Measurements from ENCODE around the gene MATR3. TPM values are rescaled to one million over a fixed set of nuclear protein-coding genes. Genes with fewer than 3 reads are reported as not detected.
A peak's percentile ranks its signal among the peaks of the same experiment; 100 is the strongest.

MATR3 gene
- total and polyA plus RNA-seq, 4 donors: 38.4 to 111 (median 69.7) TPM

DNA sequence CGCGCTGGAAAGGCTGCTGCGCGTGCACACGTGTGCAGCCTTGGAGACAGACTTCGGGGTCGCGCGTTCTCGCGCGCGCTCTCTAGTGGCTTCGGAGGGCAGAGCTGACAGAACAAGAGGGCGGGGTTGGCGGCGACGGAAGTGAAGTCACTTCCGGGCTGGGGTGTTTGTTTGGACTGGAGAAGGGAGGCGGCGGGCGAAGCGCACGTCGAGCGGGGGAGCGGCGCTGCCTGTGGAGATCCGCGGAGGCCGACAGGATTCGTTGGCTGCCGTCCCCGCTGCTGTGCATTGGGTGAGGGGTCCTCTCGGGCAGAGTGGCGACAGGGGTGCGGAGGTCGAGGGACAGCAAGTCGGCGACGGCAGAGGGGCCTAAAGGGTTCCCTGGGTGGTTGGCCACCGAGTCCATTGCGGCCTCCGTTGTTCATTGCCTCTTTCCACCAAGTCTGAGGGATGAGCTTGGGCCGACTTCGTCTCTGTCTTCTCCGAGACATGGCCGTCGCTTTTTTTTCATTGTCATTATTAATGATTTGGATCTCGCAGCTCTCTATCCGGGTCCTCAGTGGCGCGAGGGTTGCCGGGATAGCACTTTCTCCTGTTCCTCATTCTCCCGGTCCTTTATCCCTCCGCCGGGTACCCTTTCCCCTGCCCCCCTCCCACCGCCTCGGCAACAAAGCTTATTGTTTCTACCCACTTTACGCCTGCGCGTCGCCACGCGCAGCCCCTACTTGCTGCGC lies 48.3 kb downstream of the MATR3 start, which contains the start of gene PAIP2 (continued):
- TF ChIP-seq, protein P1, sequence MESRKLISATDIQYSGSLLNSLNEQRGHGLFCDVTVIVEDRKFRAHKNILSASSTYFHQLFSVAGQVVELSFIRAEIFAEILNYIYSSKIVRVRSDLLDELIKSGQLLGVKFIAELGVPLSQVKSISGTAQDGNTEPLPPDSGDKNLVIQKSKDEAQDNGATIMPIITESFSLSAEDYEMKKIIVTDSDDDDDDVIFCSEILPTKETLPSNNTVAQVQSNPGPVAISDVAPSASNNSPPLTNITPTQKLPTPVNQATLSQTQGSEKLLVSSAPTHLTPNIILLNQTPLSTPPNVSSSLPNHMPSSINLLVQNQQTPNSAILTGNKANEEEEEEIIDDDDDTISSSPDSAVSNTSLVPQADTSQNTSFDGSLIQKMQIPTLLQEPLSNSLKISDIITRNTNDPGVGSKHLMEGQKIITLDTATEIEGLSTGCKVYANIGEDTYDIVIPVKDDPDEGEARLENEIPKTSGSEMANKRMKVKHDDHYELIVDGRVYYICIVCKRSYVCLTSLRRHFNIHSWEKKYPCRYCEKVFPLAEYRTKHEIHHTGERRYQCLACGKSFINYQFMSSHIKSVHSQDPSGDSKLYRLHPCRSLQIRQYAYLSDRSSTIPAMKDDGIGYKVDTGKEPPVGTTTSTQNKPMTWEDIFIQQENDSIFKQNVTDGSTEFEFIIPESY (IDR thresholded peaks at IDR 0.05): peak; percentile 85
- TF ChIP-seq SP1 (IDR thresholded peaks at IDR 0.05) (peak; percentile 61), YY1 (IDR thresholded peaks at IDR 0.05) (peak; percentile 66), RAD21 (IDR thresholded peaks at IDR 0.05) (peak; percentile 74 to 79), EGR1 (IDR thresholded peaks at IDR 0.05; ENCODE audit: low read depth in 2 of 2) (no peak)

DNA sequence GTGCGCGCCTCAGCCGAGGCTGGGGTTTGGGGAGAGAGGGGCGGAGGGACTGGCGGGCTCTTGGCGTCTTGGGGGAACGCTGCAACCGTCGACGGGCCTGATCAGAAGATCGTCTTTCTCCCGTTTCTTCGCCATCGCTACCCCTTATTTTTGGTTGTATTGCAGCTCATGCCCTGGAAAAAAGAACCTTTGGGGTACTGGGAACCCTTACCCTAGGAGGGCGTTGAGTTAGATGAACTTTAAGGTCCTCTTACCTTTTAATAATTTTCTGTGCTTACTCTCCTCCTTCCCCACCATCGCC lies 48.8 kb downstream of the MATR3 start:
- peak overlapping the region; percentile 91 to 99 for H3K27ac ChIP-seq (ENCODE audit: low read depth in 1 of 2, low read length in 2 of 2)
- TF ChIP-seq RAD21 (IDR thresholded peaks at IDR 0.05): no peak
- H3K9me3 ChIP-seq (ENCODE audit: control insufficient read depth in 4 of 4, low read length in 3 of 4): no peaks in the 10 kb centered on the region
- H3K9ac ChIP-seq (ENCODE audit: low read depth in 1 of 2, low read length in 2 of 2): peak overlapping the region; percentile 83 to 92
- H3K4me3 ChIP-seq (ENCODE audit: low read depth in 1 of 3, low read length in 3 of 3): peak overlapping the region; percentile 64 to 98 (median 85)
- no peaks in the 10 kb centered on the region for H3K27me3 ChIP-seq (ENCODE audit: control insufficient read depth in 4 of 4, insufficient read depth in 4 of 4, low read length in 3 of 4)
- DNase-seq (ENCODE audit: low spot score): no peak
- H3K36me3 ChIP-seq (ENCODE audit: control insufficient read depth in 4 of 4, insufficient read depth in 3 of 4, low read depth in 1 of 4, low read length in 3 of 4): no peaks in the 10 kb centered on the region
- H3K4me1 ChIP-seq (ENCODE audit: control insufficient read depth in 4 of 4, insufficient read depth in 4 of 4, low read length in 3 of 4): peaks cover 0 to 20% (median 13%) of the 10 kb centered on the region in 4 donors
- WGBS: 1% methylated on average over 16 of the region's 16 CpGs

DNA sequence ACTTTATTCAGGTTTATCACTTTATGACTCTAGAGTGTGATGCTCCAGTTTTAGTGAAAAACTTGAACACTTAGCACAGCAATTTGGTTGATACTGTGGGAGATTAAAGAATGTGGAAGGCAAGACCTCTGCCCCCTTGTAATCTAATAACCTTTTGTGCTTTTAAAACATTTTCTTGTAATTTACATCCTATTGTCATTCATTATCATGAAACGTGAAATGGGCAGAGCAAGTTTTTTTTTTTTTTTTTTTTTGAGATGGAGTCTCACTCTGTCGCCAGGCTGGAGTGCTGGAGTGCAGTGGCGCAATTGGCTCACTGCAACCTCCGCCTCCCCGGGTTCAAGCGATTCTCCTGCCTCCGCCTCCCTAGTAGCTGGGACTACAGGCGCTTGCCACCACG lies 49.9 kb downstream of the MATR3 start:
- Histone ChIP-seq H3K9ac (ENCODE audit: low read depth in 1 of 2, low read length in 2 of 2) (peak overlapping the region in 1 of 2 donors; percentile 83), H3K9me3 (ENCODE audit: control insufficient read depth in 4 of 4, low read length in 3 of 4) (no peaks in the 10 kb centered on the region), H3K27ac (ENCODE audit: low read depth in 1 of 2, low read length in 2 of 2) (no peak overlapping the region), H3K4me3 (ENCODE audit: low read depth in 1 of 3, low read length in 3 of 3) (no peak overlapping the region), H3K36me3 (ENCODE audit: control insufficient read depth in 4 of 4, insufficient read depth in 3 of 4, low read depth in 1 of 4, low read length in 3 of 4) (no peaks in the 10 kb centered on the region), H3K27me3 (ENCODE audit: control insufficient read depth in 4 of 4, insufficient read depth in 4 of 4, low read length in 3 of 4) (no peaks in the 10 kb centered on the region), H3K4me1 (ENCODE audit: control insufficient read depth in 4 of 4, insufficient read depth in 4 of 4, low read length in 3 of 4) (peaks cover 3 to 20% (median 13%) of the 10 kb centered on the region in 4 donors)
- 90% methylated on average over 9 of the region's 9 CpGs for WGBS
- DNase-seq (ENCODE audit: low spot score): no peak
- TF ChIP-seq FOXA2 (IDR thresholded peaks at IDR 0.05) (no peak), GABPA (IDR thresholded peaks at IDR 0.05 in 1 of 2, conservative IDR thresholded peaks at IDR 0.05 in 1 of 2) (no peak), YY1 (IDR thresholded peaks at IDR 0.05) (no peak), FOXA1 (IDR thresholded peaks at IDR 0.05) (no peak), JUND (IDR thresholded peaks at IDR 0.05) (no peak), NR2F2 (IDR thresholded peaks at IDR 0.05) (no peak), SP1 (IDR thresholded peaks at IDR 0.05) (no peak), EGR1 (IDR thresholded peaks at IDR 0.05; ENCODE audit: low read depth in 2 of 2) (no peak)
- TF ChIP-seq, protein P2, sequence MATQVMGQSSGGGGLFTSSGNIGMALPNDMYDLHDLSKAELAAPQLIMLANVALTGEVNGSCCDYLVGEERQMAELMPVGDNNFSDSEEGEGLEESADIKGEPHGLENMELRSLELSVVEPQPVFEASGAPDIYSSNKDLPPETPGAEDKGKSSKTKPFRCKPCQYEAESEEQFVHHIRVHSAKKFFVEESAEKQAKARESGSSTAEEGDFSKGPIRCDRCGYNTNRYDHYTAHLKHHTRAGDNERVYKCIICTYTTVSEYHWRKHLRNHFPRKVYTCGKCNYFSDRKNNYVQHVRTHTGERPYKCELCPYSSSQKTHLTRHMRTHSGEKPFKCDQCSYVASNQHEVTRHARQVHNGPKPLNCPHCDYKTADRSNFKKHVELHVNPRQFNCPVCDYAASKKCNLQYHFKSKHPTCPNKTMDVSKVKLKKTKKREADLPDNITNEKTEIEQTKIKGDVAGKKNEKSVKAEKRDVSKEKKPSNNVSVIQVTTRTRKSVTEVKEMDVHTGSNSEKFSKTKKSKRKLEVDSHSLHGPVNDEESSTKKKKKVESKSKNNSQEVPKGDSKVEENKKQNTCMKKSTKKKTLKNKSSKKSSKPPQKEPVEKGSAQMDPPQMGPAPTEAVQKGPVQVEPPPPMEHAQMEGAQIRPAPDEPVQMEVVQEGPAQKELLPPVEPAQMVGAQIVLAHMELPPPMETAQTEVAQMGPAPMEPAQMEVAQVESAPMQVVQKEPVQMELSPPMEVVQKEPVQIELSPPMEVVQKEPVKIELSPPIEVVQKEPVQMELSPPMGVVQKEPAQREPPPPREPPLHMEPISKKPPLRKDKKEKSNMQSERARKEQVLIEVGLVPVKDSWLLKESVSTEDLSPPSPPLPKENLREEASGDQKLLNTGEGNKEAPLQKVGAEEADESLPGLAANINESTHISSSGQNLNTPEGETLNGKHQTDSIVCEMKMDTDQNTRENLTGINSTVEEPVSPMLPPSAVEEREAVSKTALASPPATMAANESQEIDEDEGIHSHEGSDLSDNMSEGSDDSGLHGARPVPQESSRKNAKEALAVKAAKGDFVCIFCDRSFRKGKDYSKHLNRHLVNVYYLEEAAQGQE (IDR thresholded peaks at IDR 0.05): no peak
- TF ChIP-seq, protein P3, sequence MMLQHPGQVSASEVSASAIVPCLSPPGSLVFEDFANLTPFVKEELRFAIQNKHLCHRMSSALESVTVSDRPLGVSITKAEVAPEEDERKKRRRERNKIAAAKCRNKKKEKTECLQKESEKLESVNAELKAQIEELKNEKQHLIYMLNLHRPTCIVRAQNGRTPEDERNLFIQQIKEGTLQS (IDR thresholded peaks at IDR 0.05): no peak

Measured in liver (tissue), 9 donors.